ENCODE measurements around the gene RUNX1.

The RUNX1 gene

GRCh38 chr21:34765619-34766018, 283.5 kb downstream of the RUNX1 start:
- FAIRE-seq, result no peak

- FAIRE-seq, result no peak
Observed at GRCh38 chr21:34764715-34765284, 284.3 kb downstream of the RUNX1 start.

GRCh38 chr21:34762786-34763185, 286.3 kb downstream of the RUNX1 start:
- no peak for FAIRE-seq

GRCh38 chr21:34761758-34762330, 287.3 kb downstream of the RUNX1 start:
- FAIRE-seq, result no peak

- FAIRE-seq, result no peak
Observed at GRCh38 chr21:34754690-34755647, 294.1 kb downstream of the RUNX1 start.

DNA sequence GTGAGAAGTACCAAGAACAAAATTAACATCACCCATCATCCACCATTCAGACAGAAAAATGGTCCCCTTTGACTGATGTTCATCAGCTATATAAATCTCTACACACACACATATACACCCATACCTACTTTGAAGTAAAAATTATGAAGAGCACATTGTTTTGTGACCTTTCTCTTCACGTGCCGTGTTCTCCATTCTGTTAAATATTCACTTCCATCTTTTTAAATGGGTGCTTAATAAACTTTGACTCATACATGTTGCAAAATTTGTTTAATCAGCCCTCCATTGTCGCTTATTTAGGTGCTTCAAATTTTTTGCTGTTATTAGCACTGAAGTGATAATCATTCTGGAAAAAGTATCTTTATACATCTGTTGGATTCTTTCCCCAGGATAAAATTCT, 300.2 kb downstream of the RUNX1 start:
- no peak for FAIRE-seq

GRCh38 chr21:34745557-34746255, 303.4 kb downstream of the RUNX1 start:
- peak; percentile 29 for FAIRE-seq

DNA sequence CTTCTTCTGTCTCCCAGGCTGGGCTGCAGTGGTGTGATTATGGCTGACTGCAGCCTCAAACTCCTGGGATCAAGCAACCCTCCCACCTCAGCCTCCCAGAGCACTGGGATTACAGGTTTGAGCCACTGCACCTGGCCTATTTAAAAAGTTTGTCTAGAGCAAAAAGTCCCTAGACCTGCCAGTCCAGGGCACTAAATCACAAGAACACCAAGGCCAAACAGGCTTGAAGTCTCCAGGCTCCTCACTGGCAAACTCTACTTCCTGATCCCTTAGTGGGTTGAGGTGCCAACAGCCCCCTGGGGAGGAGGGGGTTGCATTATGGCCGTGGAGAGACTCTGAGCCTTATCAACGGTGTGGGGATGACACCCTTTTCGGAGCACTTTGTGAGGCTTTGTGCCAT, 304.3 kb downstream of the RUNX1 start:
- no peak for FAIRE-seq

DNA sequence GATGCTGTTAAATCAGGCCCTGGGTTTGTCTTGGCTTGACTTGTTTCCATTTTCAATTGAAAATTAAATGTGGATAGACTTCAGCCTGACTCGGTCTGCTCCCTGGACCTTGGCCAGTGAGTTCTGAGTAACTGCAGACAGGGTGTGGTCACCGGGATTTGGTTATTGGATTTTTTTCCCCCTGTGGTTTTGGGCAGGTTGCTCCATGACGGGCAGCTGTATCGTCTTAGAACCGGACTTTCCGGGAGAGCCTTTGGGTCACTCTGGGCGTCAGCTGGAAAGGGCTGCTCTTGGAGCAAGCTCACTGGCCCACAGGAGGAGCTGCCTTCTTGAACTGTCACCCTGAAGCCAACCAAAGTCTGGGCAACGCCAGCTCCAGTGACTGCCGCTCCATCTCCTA, 305.3 kb downstream of the RUNX1 start:
- FAIRE-seq, result no peak

DNA sequence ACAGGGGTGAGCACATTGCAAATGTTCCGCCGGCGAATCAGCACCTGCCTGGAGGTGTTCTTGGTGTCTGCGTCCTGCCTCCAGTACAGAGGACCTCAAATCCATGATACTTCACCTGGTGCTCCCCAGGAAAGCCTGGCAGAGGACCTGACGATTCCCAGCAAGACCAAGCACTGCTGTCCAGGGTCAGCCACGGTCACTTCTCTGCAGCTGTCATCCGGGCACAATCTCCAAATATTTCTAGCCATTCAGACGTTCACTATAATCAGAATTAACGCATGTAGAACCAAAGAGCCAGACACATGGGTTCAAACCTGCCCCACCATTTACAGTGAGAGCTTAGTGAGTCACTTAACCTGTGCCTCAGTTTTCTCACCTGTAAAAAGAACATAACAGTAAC, 305.8 kb downstream of the RUNX1 start:
- no peak for FAIRE-seq

DNA sequence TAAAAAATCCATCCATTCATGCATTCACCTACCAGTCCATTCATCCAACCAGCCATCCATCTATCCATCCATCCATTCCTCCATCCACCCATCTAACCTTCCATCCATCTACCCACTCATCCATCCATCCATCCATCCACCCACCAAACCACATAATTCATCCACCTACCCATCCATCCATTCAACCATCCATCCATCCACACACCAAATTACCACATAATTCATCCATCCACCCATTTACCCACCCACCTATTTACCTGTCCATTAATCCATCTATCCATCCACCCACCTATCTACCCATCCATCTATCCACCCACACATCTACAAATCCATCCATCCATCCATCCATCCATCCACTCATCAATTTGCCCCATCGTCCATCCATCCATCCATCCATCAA, 308.9 kb downstream of the RUNX1 start:
- FAIRE-seq, result no peak
